SU-DHL-6 (cell line): Measurements from ENCODE around the gene SGPL1.

Source experiments
- H2AFZ ChIP-seq: fragments of 200-600 bp; sonication (generic); 2 replicates; pipeline ENCODE4 v1.6.1; 2014; ENCODE audit warnings: low read depth, mild to moderate bottlenecking, moderate library complexity, mixed read lengths, antibody characterized with exemption, low read length; ENCODE audit not compliant: severe bottlenecking
- H3F3A ChIP-seq: fragments of 200-600 bp; shearing (Covaris generic); 2 replicates; pipeline ENCODE4 v1.6.0; 2016; ENCODE audit warnings: antibody characterized with exemption, mild to moderate bottlenecking; ENCODE audit not compliant: insufficient read depth
- H3K27ac ChIP-seq: fragments of 200-600 bp; sonication (generic); 2 replicates; pipeline ENCODE4 v1.5.1; 2016; ENCODE audit warnings: low read depth, mild to moderate bottlenecking, low read length, moderate library complexity, mixed read lengths
- H3K27me3 ChIP-seq: fragments of 200-600 bp; sonication (generic), shearing (Covaris generic); 2 replicates; pipeline ENCODE4 v1.6.0; 2014; ENCODE audit warnings: mild to moderate bottlenecking, low read length
- H3K36me3 ChIP-seq: fragments of 200-600 bp; sonication (generic); 2 replicates; pipeline ENCODE4 v1.6.1; 2014; ENCODE audit warnings: mild to moderate bottlenecking, low read length, mixed read lengths
- H3K4me2 ChIP-seq: fragments of 300-600, 200-600 bp; shearing (Covaris generic), sonication (generic); 2 replicates; pipeline ENCODE4 v1.6.0; 2014; ENCODE audit warnings: low read length, low read depth, mild to moderate bottlenecking; ENCODE audit not compliant: poor library complexity, severe bottlenecking
- H3K4me3 ChIP-seq: fragments of 200-600 bp; sonication (generic); 2 replicates; pipeline ENCODE4 v1.5.1; 2014; ENCODE audit warnings: antibody characterized with exemption, low read length, mild to moderate bottlenecking, mixed read lengths; ENCODE audit not compliant: insufficient read depth, poor library complexity, severe bottlenecking
- H3K79me2 ChIP-seq: fragments of 200-600 bp; sonication (generic); 2 replicates; pipeline ENCODE4 v1.6.1; 2014; ENCODE audit warnings: mild to moderate bottlenecking, low read length, moderate library complexity; ENCODE audit not compliant: insufficient read depth
- H3K9ac ChIP-seq: fragments of 200-600 bp; sonication (generic); 2 replicates; pipeline ENCODE4 v1.7.0; 2014; ENCODE audit warnings: mild to moderate bottlenecking, low read length
- H3K9me2 ChIP-seq: fragments of 200-600 bp; sonication (generic); replicated peaks from 2 replicates; pipeline ENCODE4 v1.6.1; 2014; ENCODE audit warnings: low read length; ENCODE audit not compliant: insufficient read depth
- H3K9me3 ChIP-seq: fragments of 200-600 bp; sonication (generic); 2 replicates; pipeline ENCODE4 v1.6.1; 2014; ENCODE audit warnings: low read length, mixed read lengths; ENCODE audit not compliant: insufficient read depth
- H4K20me1 ChIP-seq: fragments of 200-600 bp; sonication (generic); 2 replicates; pipeline ENCODE4 v1.6.1; 2014; ENCODE audit warnings: low read depth, mild to moderate bottlenecking, antibody characterized with exemption, low read length, moderate library complexity, mixed read lengths
- EZH2phosphoT487 ChIP-seq: fragments of 200-600 bp; sonication (generic), shearing (Covaris generic); conservative IDR thresholded peaks from 2 replicates; pipeline ENCODE4 v1.6.1; 2018; ENCODE audit warnings: mild to moderate bottlenecking, antibody characterized with exemption, low read length, moderate library complexity, mixed read lengths
- TF ChIP-seq, protein P1 (sequence below): fragments of 200-600 bp; sonication (generic); IDR thresholded peaks from one replicate; pipeline ENCODE4 v1.5.1; 2017; ENCODE audit warnings: antibody characterized with exemption, mild to moderate bottlenecking, low read length, moderate library complexity; ENCODE audit not compliant: insufficient read depth, poor library complexity, severe bottlenecking

The SGPL1 gene

DNA sequence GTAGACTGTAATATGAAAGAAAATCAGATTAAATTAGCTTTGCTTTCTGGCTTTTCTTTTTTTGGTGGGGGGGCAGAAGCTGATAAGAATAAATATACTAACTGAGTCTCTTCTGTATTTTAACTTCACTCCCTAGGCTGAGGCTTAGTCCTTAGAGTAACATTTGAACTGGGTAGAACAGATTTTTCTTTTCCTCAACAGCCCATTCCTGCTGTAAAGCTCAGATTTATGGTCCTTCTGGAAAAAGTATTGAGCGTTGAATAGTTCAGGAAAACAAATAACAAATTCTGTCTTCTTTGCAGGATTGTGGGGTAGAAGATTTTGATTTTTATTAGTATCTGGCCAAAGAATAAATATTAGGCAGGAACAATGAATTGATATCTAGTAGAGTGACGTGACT is 17.9 kb downstream of the SGPL1 start:
- no peaks in the 10 kb centered on the region for H3K9me2 ChIP-seq
- no peaks in the 10 kb centered on the region for H3F3A ChIP-seq
- 0 out of 2 replicates have a peak, but pooled peaks cover 4% of the 10 kb centered on the region for H3K79me2 ChIP-seq
- no peak overlapping the region for H3K4me3 ChIP-seq
- peaks cover 5% of the 10 kb centered on the region; the same call in 1 of the 2 replicates for H3K9me3 ChIP-seq
- TF ChIP-seq, protein P1, sequence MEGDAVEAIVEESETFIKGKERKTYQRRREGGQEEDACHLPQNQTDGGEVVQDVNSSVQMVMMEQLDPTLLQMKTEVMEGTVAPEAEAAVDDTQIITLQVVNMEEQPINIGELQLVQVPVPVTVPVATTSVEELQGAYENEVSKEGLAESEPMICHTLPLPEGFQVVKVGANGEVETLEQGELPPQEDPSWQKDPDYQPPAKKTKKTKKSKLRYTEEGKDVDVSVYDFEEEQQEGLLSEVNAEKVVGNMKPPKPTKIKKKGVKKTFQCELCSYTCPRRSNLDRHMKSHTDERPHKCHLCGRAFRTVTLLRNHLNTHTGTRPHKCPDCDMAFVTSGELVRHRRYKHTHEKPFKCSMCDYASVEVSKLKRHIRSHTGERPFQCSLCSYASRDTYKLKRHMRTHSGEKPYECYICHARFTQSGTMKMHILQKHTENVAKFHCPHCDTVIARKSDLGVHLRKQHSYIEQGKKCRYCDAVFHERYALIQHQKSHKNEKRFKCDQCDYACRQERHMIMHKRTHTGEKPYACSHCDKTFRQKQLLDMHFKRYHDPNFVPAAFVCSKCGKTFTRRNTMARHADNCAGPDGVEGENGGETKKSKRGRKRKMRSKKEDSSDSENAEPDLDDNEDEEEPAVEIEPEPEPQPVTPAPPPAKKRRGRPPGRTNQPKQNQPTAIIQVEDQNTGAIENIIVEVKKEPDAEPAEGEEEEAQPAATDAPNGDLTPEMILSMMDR = no peak
- TF ChIP-seq EZH2phosphoT487 = no peak
- H3K27ac ChIP-seq = no peak overlapping the region
- no peak overlapping the region for H2AFZ ChIP-seq
- H3K36me3 ChIP-seq = peaks cover 4% of the 10 kb centered on the region; the same call in 1 of the 2 replicates
- H3K4me2 ChIP-seq = no peak overlapping the region
- no peak overlapping the region for H3K9ac ChIP-seq
- H4K20me1 ChIP-seq = no peaks in the 10 kb centered on the region
- no peaks in the 10 kb centered on the region for H3K27me3 ChIP-seq

- Histone ChIP-seq H3K9me2 (no peaks in the 10 kb centered on the region), H3F3A (no peaks in the 10 kb centered on the region), H3K9ac (no peak overlapping the region), H2AFZ (no peak overlapping the region), H3K27ac (no peak overlapping the region), H4K20me1 (no peaks in the 10 kb centered on the region), H3K4me3 (no peak overlapping the region), H3K9me3 (peaks cover 5% of the 10 kb centered on the region; the same call in 1 of the 2 replicates), H3K79me2 (0 out of 2 replicates have a peak, but pooled peaks cover 4% of the 10 kb centered on the region), H3K27me3 (no peaks in the 10 kb centered on the region), H3K36me3 (peaks cover 7% of the 10 kb centered on the region), H3K4me2 (no peak overlapping the region)
- TF ChIP-seq, protein P1 = no peak
- no peak for TF ChIP-seq EZH2phosphoT487
Measured at GRCh38 chr10:70834021-70834420, 18.3 kb downstream of the SGPL1 start.

DNA sequence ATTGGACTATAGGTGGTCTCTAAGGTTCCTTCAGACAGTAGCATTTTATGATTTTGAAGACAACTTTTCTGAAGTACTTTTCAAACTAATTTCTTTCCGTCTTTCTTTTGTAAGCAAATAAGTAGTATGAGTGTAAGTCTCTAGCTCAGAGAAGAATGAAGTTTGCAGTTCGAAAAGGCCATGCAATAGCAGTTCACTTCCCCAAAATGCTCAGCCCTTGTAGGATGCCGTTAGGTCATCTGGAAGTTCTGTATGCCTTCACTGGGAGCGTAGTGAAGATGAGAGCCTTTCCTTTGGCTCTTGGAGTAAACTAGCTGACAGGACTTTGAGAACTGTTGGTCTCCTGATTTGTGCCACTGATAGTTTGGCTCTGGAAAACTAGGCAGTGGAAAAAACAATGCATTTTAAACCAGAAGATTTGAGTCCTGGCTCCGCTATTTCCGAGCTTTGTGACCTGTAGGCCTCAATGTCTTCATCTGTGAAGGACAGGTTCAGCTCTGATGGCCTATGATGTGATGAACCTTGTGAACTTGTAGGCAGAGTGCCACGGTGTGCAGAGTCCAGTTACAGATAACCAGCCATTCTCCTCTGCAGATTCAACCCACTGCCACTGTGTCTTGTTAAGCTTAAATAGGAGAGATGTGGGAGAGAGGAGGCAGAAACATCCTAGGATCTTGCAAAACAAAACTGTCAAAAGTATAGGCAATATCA is 18.8 kb downstream of the SGPL1 start:
- Histone ChIP-seq H3K9me3 (peaks cover 5% of the 10 kb centered on the region; the same call in 1 of the 2 replicates), H3K36me3 (peaks cover 7% of the 10 kb centered on the region), H3K9me2 (no peaks in the 10 kb centered on the region), H4K20me1 (no peaks in the 10 kb centered on the region), H3K4me3 (no peak overlapping the region), H3F3A (no peaks in the 10 kb centered on the region), H3K79me2 (0 out of 2 replicates have a peak, but pooled peaks cover 4% of the 10 kb centered on the region), H2AFZ (no peak overlapping the region), H3K4me2 (no peak overlapping the region), H3K27ac (no peak overlapping the region), H3K9ac (no peak overlapping the region), H3K27me3 (no peaks in the 10 kb centered on the region)
- TF ChIP-seq EZH2phosphoT487 = no peak
- TF ChIP-seq, protein P1 = no peak
